GM19324 (cell line): ENCODE measurements around the gene SLC22A23.

Source experiments
- ATAC-seq: cut with Tn5 transposase; IDR thresholded peaks from one replicate; pipeline ENCODE4 v1.9.1; 2021; ENCODE audit warnings: mild to moderate bottlenecking, moderate library complexity; ENCODE audit not compliant: unreplicated experiment, low FRiP score

Gene SLC22A23

GRCh38 chr6:3291987-3292386 lies 164.9 kb downstream of the SLC22A23 start:
- no peak for ATAC-seq

DNA sequence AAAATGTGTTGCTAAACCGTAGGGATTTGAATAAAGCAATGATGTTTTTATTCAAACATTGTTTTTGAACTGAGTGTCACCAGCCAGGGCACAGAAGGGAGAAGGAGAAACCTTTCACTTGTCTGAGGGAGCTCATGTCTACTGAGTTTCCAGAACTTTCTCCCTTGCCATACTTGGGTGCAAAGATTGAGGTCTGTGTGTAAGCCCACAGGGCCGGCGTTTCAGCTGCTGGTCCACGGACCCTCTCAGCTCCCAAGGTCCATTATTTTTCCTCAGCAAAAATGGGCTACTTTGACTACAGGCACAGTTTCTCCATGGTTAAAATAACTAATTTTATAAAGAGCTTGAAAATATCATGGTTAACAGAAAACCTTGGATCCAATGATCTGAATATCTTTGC lies 165.5 kb downstream of the SLC22A23 start:
- ATAC-seq, result no peak

- no peak for ATAC-seq
Observed at GRCh38 chr6:3290931-3291211, 166.0 kb downstream of the SLC22A23 start.

GRCh38 chr6:3290149-3290930 lies 166.5 kb downstream of the SLC22A23 start:
- no peak for ATAC-seq

GRCh38 chr6:3289664-3290055 lies 167.2 kb downstream of the SLC22A23 start:
- ATAC-seq, result no peak

- no peak for ATAC-seq
Observed at GRCh38 chr6:3288711-3289663, 167.9 kb downstream of the SLC22A23 start.

GRCh38 chr6:3287976-3288707 lies 168.7 kb downstream of the SLC22A23 start:
- no peak for ATAC-seq

GRCh38 chr6:3287308-3287707 lies 169.5 kb downstream of the SLC22A23 start:
- no peak for ATAC-seq

- no peak for ATAC-seq
Observed at GRCh38 chr6:3286641-3287171, 170.1 kb downstream of the SLC22A23 start.

DNA sequence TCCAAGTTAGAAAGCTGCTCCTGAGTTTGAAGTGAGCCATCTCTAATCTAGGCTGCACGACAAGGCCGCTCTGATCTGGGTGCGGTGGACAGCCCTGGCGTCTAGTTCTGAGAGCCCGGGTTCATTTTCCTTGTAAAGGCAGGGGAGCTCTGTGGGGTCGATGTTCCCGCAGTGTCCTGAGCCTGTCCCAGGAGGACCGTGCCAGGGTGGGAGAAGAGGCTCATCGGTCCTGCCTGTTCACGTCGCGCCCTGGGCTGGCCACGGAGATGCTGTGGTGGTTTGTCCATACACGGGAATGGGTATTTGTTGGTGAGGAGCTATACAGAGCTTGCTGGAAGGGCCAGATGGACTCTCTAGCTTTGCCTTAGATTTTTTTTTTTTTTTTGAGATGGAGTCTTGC lies 171.1 kb downstream of the SLC22A23 start:
- no peak for ATAC-seq

DNA sequence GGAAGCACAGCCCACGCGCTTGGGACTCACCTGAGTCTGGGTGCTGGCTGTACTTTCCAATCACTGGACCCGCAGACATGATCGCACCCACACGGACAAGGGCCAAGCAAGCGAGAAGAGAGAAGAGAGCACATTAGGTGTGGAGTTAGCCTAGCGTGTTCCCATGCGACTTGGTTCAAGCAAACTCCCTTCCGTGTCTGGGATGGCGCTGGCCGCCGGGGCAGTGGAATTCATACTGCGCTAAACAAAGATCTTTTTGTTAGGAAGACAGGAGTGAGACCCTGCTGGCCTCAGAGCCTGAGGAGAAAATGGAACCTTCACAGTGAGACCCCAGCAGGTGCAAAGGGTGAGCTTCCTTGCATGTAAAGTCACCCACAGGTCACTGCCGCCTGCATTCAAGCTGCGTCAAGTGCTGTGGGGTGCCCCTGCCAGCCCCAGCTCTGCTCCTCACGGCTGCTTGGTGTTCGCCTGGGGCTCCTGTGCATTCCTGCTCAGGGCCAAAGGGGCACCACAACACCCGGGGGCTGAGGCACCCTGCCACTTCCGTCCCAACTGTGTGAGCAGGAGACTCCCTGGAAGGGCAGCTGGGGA lies 171.7 kb downstream of the SLC22A23 start:
- ATAC-seq, result no peak

GRCh38 chr6:3284436-3284876 lies 172.4 kb downstream of the SLC22A23 start:
- no peak for ATAC-seq

DNA sequence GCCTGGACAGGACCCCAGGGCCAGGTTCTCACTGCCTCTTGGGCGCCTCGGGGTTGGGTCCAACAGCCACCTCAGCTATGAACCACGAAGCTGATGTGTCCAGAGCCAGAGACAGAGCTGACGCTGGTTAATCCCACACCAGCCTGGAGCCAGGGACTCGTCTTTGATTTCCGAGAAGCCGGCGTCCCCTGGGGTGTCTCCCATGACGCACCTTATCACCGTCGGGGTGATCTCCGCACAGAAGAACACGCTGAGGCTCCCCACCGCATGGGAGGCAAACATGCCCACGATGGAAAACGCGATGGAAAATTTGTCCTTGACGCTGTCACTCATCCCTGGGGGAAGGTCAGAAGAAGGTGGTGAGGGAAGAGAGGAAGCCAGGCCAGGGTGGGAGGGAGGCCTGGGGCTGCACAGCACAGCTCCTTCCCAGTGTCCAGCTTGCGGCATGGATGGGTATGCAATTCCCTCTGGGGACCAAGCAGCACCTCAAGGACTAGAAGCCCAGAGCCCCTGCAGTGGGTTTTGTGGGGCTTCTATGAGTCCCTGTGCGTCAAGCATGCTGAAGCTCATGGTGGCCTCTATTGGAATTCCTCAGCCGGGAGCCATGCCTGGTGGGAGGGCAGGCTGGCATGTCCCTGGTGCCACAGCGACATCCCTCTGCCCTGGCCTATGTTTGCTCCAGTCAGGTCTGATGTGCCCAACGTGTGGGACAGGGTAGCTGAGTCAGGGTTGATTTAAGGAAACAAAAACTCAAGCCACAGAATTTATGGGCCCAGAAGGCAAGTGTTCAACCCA lies 173.0 kb downstream of the SLC22A23 start:
- ATAC-seq, result no peak

GRCh38 chr6:3283241-3283640 lies 173.6 kb downstream of the SLC22A23 start:
- ATAC-seq, result no peak

DNA sequence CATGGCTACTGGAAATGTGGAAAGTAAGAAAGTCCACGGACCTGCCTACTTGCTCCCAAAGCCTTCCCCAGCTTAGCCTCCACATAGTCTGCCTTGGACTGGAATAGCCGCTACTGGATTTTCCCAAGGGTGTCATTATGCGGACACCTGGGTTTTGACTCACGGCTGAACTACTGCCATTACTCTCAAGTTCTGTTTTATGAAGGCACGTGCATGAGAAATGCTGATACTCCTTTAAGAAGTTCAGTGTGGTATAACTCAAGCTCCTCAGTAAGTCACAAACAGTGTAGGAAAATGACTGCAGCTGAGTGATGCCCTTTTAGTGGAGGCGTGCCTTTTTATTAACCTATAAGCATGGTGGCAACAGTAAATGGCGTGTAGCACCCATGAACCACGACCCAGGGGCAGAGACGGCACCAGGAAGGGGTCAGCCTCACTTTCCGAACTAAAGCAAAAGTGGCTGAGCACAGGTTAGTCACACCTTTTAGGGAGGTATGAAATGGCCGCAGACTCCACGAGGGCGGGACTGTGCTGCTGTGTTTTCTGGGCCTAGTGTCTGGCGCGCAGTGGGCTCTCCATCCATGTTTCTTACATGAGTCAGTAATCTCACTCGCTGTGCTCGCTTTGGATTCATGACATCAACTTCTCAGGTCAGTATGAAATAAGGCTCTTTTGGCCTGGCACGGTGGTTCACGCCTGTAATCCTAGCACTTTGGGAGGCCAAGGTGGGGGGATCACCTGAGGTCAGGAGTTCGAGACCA lies 174.2 kb downstream of the SLC22A23 start:
- ATAC-seq, result no peak

GRCh38 chr6:3281631-3282475 lies 175.0 kb downstream of the SLC22A23 start:
- no peak for ATAC-seq

DNA sequence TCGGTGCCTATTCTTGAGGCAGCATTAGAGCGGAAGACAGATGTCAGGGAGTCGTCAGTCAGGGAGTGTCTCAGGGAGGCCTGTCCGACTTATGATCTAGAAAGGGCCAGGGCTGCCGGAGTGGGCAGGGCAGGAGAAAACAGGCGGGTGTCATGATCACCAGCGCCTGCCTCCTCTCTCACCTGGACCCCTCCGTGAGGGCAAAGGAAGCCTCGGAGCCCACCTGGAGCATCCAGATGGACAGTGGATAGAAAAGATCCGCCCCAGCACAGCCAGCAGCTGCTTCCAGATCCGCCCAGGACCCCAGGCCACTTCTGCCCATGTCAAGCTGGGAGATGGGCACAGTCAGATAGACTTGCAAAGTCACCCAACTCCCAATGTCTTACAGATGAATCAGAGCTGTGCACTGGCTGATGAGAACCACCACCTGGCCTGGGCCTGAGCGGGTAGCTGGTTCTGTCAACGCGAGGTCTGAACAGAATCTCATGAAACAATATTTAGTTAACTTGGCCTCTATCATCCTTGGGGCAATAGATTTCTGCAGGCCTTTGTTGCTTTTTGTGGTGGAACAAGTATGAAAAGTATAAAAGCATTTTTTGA lies 175.9 kb downstream of the SLC22A23 start:
- no peak for ATAC-seq

GRCh38 chr6:3280091-3280490 lies 176.8 kb downstream of the SLC22A23 start:
- no peak for ATAC-seq
